GM21423 (cell line): ENCODE results near the gene FKBP10.
"Not testable (repeated sequence)": the region's sequence is repeated elsewhere in the genome, so short reads cannot be mapped to it uniquely, and the experiment has no call there.

Source experiments
- ATAC-seq: cut with Tn5 transposase; IDR thresholded peaks from one replicate; pipeline ENCODE4 v1.9.1; 2021; ENCODE audit warnings: mild to moderate bottlenecking, moderate library complexity; ENCODE audit not compliant: unreplicated experiment

Gene FKBP10

GRCh38 chr17:41812381-41813151 lies at the start of gene FKBP10:
TSS of gene FKBP10 (plus strand) at chr17:41813004. CDS start at chr17:41813035, 31 bp downstream.
- ATAC-seq = no peak

DNA sequence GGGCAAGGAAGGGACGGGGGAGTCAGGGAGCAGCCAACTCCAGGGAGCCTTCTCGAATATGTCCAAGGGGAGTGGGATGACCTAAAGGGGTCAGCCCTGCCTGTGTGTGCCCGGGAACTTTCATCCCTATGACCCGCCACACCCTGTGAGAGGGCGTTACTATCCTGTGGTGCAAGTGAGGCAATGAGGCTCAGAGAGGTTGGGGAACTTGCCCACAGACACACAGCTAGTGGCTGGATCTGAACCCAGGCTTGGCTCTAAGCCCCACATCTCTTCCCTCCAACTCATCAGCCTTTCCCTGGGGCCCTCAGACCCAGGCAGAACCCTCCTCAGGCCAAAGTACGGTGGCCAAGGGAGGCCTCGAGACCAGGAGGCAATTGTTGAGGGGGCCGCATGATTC lies 49.5 kb upstream of the FKBP10 start:
- no peak for ATAC-seq

GRCh38 chr17:41766135-41766534 lies 46.7 kb upstream of the FKBP10 start:
- ATAC-seq = no peak

DNA sequence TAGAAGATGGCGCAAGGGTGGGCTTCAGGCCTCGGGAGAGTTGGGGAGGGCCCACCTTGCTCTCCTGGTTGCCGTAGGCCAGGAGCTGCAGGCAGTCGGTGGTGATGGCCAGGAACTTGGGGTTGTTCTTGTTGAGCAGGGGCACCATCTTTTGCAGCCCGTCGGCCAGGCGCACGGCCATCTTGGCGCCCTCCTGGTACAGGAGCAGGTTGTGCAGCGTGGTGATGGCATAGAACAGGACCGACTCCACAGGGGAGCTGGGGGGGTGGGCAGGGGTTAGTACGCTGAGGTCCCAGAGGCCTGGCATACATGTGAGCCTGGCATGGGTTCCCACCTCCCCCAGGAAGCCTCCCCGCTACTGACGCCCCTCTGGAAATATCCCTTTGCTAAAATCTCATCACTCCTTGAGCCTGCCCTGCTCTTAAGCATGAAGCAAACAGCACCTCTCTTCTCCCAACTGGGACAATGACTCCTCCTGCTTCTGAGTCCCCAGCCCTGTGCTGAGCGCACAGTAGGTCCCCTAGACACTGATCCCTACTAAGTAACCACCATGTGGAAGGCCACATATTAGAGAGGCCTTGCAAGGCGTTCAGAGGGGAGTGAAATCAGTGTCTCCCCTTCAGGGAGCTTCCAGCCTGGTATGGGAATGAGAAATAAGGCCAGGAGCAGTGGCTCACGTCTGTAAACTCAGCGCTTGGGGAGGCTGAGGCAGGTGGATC lies 45.3 kb upstream of the FKBP10 start:
- ATAC-seq = no peak

GRCh38 chr17:41768682-41769288 lies 44.0 kb upstream of the FKBP10 start:
- ATAC-seq = no peak

DNA sequence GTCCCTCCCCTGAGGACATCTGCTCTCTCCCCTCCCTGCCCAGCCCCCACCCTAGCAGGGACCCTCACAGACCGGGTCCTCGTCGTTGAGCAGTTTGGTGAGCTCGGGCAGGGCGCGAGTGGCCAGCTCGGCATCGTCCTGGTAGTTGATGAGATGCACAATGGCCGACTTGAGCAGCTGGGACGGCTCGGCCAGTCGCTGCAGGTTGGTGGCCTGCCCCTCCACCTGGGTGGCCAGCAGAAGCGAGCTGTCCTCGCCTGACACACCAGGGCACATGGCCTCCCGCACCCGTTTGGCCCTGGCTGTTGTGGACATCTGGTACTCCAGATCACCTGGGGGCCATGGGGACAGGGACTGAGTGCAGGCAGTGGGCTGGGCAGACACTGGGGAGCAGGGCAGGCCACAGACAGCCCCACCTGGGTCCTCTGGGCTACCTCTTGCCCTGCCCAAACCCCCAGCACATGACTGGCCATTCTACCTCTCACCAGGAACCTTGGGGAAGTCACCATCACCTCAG lies 43.4 kb upstream of the FKBP10 start:
- no peak for ATAC-seq

DNA sequence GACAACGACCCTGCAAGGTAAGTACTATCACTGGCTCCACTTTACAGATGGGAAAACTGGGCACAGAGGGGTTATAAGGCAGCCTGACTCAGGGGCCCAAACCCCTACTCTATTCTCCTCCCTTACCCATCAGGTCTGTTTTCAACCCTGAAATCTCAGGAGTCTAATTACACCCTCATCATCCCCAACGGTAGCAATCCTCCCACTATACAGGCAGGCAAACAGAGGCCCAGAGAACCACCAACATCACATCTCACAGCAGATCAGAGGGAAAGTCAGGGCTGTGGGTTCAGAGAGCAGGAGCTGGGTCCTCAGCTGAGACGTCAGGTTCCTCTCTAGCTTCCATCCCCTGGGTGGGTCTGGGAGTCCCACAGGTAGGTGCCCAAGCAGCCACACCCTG lies 42.8 kb upstream of the FKBP10 start:
- no peak for ATAC-seq

GRCh38 chr17:41771389-41772206 lies 41.2 kb upstream of the FKBP10 start:
- no peak for ATAC-seq

DNA sequence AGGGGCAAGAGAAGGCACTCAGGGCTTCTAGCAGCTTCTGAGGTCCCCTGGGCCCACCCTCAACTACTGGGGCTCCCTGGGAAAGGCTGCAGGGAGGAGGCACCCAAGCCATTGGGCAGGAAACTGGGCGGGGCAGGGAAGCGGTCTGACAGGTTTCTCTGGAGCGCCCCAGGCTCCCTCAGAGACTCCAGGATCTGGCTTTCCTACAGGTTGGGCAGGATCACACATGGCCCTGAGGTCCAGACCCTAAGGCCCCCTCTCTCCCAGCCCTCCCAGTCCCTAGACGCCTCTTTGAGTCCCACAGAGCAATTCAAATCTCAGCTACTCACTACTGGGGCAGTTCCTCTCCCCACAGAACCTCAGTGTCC lies 40.6 kb upstream of the FKBP10 start:
- no peak for ATAC-seq

DNA sequence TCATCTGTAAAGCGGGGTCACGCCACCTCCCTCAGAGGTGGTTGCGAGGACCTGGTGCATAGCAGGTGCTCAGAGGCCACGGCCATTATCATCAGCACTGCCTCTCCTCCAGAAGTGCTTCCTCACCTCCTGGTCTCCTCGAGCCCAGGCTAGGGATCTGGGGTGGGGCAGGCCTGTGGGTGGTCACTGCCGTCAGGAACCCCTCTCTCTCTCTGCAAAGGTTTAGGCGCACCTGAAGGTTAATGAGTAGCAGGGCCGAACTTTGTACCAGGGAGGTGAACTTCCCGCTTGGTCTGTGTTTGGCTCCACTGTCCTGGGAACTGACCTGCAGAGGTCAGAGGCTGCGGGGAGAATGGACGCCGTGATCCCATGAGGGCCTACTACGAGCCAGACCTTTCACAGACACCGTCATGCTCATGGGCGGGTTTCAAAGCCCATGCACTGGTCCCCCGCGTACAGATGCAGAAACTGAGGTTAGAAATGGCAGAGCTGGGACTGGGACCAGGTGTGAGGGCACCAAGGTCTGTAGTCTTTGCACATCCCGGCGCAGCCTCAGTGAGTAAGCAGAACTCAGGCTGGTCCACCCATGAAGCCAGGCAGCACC lies 40.1 kb upstream of the FKBP10 start:
- no peak for ATAC-seq

- no peak for ATAC-seq
These were observed 39.6 kb upstream of the FKBP10 start for GRCh38 chr17:41773190-41773588.

- ATAC-seq = no peak
These were observed 39.0 kb upstream of the FKBP10 start for GRCh38 chr17:41773731-41774193.

DNA sequence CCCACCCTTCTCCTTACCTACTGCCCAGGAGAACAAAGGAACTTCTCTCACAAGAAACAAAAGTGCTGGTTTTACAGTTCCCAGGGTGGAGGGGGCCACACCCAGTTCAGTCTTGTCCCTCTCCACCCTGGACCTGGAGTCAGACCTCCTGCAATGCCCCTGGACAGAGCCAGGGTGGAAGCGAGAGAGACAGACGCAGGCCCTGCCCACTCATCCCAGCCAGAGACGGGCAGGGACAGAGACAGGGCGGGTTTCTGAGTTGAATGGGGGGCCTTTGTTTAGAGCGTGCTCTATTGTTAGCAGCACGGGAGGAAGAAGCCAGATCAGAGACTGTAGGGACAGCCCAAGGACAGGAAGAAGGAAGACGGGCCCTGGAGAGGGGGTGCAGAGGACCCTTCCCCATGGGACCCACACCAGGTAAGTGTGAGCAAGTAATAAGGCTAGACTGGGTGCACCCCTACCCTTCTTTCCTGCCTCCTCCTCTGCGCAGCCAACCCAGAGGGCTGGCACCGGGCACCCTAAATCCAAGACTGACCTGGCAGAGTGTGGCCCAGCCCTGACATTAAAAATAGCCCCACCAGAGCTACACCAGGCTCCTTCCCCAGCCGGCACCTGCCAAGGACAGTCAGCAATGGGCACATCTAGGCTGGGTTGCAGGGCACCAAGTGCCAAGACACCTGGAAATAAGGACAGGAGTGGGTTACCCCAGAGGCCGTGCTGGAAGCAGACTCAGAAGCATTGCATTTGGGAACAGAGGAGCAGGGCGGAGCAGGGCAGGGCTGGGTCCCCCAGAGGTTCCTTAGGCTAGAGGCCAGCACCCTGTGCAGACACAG lies 37.2 kb upstream of the FKBP10 start:
- ATAC-seq = no peak

GRCh38 chr17:41776262-41776900 lies 36.4 kb upstream of the FKBP10 start:
- not testable (repeated sequence) for ATAC-seq

GRCh38 chr17:41777157-41777573 lies 35.6 kb upstream of the FKBP10 start:
- no peak for ATAC-seq

DNA sequence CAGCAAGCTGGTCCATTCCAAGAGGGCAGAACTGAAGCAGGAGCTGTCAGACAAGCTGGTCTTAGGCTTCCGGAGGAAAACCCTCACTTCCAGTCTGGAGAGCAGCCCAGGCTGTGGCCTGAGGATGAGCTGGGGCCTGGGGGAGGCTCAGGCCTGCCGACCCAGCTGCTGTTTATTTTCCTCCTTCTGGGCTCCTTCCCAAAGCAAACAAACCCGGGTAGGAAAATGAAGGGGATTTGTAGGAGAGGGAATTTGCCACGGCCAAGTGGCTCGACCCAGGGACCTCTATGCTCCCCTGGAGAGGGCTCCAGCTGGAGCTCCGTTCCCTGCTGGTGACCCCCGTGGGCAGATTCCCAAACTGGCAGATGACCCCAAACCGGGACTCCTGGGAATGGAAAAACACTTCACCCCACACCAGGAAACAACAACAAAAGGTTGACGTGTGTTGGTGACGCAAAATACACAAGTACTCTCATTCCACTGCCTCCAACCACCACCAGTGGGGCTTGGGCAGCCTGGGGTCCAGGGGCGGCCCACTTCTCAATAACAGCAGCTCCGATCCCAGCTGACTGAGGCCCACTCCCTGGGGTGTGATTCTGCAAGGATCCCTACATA lies 35.1 kb upstream of the FKBP10 start:
- no peak for ATAC-seq

- no peak for ATAC-seq
These were observed 32.9 kb upstream of the FKBP10 start for GRCh38 chr17:41779954-41780353.

DNA sequence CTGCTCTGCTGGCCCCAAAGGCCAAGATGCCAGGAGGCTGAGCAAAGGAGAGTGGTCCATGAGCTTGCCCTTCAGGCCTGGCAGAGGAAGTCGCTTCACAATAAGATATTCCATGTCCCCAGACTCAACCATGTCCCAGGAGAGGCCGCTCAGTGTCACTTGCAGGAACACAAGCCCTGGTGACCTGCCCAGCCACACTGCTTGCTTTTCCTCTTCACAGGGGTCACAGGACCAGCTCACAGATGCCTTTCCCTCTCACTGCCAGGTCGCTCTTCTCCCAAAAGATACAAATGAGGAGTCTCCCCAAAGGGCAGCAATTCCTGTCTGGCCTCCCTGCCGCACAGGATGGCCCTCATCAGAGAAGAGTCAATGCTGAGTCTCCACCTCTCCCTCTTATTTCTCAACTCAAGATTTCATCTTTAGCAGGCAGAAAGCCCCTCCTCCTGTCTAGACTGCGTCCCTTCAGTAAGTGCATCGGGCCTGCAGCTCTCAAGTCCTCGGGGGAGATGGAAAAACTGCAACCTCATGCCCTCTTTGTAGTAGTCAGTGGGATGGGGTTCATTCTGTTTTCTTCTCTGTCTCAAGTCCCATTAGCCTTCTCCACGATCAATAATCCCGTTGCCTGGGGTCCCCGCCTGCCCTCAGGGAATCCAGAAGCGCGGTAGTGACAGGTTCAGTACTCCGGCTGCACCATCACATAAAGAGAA lies 31.2 kb upstream of the FKBP10 start:
- no peak for ATAC-seq
